DMS153 treated with DMSO at 0.1 percent for 48 hours (cell line): ENCODE measurements around the gene HHIPL1.

Source experiments
- DNase-seq: peaks from one replicate; lab custom pipeline; 2025; ENCODE audit not compliant: unreplicated experiment; lab: John Stamatoyannopoulos, UW

HHIPL1 gene

DNA sequence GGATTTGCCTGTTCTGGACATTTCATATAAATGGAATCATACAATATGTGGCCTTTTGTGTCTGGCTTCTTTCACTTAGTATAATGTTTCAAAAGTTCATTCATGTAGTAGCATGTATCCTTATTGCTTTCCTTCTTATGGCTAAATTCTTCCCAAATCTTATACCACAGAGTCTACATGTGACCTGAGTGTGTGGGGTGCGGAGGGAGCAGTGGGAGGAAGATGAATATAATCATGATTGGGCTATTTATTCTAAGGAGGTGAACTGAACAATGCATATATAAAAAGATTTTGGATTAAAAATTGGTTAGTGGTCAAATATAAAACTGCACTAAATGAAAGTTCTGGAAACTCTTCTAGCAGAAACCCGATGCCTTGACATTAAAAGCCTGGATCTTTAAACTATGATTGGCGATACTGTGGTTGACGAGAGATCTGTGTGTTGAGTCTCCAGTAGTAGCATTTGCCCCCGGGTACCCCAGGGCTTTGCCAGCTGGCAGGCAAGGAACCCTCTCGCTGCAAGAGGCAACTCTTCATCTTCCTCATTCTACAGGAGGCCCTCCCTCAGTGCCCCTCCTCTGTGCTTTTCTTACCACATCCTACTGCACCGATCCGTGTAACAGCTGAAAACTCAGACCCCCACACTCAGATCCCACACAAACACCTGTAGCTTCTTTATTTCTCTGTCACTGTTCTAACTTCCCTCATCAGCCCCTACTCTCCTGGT lies 41.8 kb downstream of the HHIPL1 start:
- no peak for DNase-seq

DNA sequence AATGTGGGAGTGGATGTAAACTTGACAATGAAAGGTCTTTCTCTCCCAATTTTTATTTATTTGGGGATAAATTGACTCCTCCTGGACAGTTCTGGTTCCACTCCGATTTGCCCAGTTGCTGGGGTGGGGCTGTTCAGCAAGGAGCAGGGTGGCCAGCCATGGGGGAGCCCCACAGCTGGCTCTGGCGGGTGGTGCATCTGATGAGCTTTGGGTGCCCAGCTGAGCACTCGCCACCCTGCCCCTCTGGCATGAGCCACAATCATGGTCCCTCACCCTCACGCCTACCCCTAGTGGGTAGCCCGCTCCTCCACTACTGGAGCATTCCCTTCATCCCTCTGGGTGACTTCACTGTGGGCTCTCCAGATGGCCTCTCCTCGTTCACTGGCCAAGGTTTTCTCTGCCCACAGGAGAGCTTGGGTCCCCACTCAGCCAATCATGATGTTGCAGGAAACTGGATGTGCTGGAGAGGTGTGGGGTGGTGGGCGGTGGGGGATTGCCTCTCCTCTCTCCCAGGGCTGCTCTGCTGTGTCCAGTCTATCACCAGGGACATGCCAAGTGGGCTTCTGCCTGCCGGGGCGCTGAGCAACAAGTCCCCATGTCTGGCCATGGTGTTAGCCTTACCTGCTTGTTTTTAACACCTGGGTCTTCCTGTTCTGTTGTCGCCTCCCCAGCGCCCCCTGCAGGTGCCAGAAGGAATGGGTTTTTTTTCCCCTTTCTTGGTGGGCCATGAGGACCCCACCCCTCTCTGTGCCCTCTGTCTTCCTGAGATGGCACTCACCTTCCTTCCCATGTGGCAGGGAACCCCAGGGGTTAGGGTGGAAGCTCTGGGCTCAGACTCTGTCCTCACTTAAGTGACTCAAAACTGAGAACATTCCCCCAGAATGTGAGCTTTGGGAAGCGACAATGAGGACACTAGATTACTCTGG lies 42.6 kb downstream of the HHIPL1 start:
- DNase-seq: no peak

DNA sequence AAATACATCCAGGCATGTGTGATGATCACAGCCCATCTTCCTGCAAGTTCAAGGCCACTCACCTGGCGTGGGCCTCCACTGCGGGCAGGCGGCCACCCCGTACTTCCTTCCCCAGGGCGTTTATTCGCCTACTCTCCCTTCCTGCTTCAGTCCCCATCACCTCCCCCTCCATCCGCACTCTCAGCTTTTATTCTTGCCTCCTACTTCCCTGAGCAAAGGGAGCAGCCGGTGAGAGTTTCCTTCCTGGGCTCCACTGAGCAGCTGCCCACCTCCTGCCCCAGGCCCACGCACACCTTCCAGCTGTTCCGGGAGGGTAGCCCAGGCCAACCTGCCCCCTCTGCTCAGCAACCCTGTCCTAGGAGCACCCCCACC lies 43.3 kb downstream of the HHIPL1 start:
- DNase-seq: no peak

DNA sequence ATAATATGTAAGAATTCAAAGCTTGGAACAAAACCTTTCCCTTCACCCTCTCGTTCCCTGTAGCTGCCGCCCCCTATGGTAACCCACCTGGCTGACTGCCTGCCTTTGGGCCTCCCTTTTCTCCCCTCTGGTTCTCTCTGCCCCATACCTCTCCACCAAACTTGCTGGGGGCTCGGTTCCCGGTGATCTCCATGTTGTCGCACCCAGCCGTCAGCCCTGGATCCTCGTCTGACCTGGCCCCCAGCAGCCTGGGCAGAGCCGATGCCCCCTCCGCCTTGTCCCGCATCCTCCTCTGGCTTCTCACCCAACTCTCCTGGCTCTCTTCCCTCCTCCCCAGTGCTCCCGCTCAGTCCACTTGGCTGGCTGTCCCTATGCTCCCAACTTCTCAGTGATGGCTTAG lies 43.7 kb downstream of the HHIPL1 start:
- DNase-seq: no peak

DNA sequence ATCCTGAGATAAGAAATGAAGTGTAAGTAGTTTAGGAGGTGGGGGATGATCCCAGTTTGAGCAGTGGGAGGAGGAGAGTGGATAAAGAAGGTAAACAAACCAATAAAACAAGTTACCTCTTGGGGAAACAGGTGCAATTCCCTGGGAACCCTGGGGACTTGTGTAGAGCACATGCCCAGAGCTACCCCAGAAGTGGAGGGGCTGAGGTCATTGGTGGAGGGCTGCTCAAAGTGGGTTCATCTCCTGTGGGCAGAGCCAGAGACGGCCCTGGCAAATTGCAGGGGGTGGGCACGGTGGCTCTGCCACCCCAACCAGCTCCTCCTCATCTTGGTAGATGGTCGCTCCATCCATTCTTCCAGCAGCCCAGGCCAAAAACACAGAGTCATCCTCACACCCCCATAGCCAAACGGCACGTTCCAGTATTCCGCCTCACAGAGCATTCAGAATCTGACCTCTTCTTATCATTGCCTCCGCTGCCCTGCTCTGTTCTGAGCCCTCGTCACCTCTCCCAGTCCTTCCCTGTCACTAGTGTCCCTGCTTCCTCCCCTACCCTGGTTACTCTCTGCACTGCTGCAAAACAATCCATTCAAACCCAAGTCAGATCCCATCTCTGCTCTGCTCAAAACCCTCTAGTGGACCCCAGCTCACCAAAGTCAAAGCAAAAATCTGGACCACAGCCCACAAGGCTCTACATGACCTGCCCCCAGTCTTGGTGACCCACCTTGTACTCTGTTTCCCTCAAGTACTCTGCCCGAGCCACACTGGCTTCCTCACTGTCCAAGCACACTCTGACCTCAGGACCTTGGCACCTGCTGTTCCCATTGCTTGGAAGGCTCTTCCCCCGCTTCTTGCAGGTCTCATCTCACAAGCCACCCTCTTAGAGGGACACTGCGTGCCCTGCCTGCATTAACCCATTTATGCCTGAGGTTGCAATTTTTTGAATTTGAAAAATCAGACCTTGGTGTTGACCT lies 44.6 kb downstream of the HHIPL1 start:
- DNase-seq: no peak

DNA sequence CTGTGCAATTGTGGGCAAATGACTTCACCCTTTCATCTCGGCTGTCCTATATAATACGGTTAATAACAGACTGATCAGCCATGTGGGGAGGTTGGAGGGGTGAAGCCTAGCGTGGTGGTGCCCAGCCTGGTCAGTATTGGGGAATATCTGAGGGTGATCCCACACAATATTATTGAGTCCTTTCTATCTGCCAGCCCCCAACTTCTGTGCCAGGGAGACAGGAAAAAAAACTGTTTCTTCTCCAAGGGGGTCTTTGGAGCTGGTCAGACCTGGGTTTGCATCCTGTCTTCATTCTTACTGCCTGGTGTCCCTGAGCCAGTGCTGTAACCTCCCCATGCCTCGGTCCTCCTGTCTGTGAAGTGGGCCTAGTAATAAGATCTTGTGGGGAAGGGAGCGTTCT lies 45.7 kb downstream of the HHIPL1 start:
- DNase-seq: no peak

DNA sequence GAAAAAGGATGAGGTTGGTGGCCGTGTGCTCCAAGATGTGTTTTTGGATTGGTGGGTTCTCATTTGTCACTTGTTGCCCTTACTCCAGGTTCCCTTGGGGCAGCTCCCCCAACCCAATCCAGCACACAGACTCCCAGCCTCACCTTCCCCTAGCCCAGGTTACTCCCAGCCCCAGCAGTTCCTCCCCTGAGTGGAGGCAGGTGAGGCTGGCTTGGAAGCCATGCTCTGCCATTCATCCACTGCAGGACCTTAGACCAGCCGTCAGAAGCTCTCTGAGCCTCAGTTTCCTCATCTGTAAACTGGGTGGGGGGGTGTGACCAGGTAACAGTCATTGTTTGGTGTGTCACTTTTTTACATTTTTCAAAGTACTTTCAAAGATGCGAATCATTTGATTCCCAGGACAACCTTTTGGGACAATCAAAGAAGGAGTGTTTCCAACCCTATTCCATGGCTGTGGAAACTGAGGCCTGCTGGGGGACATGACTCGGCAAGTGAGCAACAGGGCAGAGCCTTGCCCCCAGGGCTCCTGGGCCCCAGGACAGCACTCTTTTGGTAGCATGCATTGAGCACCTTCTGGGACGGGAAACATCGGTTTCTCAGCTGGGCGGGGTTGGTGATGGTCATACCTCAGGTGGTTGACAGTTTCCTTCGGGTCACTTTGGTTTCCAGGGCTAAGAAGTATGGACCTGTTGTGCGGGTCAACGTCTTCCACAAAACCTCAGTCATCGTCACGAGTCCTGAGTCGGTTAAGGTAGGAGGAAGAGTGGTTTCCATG lies 46.4 kb downstream of the HHIPL1 start:
- DNase-seq: no peak

DNA sequence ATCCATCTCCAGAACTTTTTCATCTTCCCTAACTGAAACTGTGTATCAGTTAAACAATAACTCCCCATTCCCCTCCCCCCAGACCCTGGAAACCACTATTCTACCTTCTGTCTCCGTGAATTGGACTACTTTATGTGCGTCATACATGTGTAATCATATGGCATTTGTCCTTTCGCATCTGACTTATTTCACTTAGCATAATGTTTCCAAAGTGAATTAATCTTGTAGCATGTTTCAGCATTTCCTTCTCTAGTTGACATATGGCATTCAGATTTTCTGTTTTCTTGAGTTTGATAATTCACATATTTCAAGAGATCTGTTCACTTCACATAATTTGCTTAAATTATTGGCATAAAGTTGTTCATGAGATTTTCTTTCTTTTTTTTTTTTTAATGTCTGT lies 49.0 kb downstream of the HHIPL1 start:
- no peak for DNase-seq

DNA sequence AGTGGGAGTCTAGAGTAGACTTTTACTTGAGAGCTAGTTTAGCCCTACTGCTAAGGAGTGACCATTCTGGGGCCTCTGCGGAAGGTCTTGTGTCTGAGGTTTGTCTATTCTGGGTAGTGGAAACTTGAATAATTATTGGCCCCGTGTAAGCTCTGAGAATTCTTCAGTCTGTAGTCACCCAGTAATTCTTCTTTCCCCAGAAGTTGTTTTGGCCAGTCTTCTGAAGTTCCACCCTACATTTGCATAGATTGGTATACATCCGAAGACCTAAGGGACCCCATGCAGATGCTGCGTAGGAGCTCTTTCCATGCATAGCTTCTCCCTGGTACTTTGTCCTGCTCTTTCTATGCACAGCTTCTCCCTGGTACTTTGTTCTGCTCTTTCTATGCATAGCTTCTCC lies 52.0 kb downstream of the HHIPL1 start:
- DNase-seq: no peak

DNA sequence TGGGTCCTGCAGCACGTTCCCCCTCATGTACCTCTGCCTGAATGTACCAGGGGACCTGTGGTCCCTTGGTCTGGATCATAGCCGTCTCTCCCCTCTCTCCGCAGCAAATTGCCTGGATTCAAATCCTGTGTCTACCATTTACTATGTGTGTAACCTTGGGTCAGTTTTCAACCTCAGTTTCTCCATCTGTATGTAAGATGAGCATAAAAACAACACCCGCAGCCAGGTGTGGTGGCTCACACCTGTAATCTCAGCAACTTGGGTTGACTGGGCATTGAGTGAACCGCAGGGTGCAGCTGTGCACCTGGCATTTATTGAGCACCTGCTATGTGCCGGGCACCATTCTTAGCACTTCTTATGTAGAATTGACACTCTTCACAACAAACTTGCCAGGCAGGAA lies 53.3 kb downstream of the HHIPL1 start:
- no peak for DNase-seq

DNA sequence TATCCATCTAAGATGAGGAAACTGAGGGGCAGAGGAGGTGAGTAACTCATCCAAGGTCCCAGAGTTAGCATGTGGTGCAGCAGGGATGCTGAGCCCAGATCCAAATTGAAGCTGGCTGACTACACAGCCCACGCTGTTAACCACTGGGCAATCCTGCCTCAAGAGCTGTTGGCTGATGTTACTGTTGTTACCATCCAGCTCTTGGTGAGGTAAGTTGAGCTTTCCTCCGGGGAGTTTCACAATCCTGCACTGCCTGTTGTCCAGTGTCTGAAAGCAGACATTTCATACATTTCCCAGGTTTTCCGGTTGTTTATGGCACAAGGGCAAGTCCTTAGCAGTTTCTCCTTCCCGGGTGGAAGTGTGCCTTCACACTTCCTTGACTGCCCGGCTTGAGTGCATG lies 53.7 kb downstream of the HHIPL1 start:
- no peak for DNase-seq

DNA sequence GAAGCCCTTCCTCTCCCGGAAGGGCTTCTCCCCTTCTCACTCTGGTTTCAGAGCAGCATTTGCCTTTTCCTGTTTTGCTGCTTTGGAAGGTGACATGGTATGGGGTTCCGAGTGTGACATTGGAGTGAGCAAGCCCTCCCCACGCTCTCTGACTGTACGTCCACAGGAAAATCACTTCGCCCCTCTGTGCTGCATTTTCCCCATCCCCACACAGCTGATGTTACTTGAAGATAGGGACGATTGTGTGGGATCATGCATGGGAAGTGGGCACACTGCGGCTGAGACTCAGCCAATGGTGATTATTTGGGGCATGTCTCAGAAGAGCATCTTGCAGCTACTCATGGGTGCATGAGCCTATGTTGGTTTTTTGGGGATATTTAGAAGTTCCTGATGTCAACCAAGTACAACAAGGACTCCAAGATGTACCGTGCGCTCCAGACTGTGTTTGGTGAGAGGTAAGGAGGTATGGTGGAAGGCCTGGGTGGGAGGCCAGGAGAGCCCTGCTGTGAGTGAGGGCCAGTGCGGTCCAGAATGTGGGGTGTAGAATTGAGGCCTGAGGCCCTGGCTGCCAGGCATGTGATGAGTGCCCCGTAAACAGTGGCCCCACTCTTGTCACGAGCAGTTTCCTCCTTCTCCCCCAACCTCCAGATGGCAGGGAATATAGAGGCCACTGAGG lies 54.3 kb downstream of the HHIPL1 start:
- no peak for DNase-seq

DNA sequence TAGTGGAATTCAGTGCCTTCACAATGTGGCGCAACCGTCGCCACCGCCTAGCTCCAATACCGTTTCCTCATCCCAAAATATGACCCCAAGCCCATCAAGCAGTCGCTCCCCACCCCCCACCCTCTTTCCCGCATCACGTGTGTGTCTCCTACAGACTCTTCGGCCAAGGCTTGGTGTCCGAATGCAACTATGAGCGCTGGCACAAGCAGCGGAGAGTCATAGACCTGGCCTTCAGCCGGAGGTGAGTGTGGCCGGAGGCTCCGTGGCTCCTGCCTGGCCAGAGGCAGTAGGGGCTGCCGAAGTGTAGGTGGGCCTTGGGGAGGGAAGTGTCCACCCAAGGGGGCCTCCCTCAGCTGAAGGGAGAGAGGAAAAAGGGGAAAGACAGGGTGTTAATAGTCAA lies 54.9 kb downstream of the HHIPL1 start:
- DNase-seq: no peak

DNA sequence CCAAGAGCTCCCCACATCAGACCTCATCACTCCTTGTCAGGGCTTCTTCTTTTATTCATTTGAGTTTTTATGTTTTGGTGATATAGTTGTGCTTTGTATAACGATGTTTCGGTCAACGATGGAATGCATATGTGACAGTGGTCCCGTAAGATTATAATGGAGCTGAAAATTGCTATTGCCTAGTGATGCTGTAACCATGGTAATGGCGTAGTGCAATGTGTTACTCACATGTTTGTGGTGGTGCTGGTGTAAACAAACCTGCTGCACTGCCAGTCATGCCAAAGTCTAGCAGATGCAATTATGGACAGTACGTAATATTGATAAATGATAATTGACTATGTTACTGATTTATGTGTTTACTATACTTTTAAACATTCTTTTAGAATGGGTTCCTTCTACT lies 55.5 kb downstream of the HHIPL1 start:
- no peak for DNase-seq

DNA sequence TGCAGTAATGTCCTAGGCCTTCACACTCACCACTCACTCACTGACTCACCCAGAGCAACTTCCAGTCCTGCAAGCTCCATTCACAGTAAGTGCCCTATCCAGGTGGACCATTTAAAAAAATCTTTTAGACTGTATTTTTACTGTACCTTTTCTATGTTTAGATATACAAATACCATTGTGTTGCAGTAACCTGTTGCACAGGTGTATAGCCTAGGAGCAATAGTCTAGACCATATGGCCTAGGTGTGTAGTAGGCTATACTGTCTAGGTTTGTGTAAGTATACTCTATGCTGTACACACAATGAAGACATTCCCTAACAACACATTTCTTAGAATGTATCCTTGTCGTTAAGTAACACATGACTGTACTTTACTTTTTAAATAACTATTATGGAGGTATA lies 56.3 kb downstream of the HHIPL1 start:
- no peak for DNase-seq

DNA sequence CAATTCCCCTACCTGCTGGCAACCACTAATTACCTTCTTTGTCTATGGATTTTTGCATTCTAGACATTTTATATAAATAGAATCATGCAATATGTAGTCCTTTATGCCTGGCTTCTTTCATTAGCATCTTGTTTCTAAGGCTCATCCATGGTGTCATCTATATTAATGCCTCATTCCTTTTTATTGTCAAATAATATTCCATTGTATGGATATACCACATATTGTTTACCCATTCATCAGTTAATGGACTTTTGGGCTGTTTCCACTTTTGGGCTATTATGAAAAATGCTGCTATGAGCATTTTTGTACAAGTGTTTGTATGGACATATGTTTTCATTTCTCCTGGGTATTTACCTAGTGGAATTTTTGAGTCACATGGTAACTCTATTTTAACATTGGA lies 57.2 kb downstream of the HHIPL1 start:
- no peak for DNase-seq

DNA sequence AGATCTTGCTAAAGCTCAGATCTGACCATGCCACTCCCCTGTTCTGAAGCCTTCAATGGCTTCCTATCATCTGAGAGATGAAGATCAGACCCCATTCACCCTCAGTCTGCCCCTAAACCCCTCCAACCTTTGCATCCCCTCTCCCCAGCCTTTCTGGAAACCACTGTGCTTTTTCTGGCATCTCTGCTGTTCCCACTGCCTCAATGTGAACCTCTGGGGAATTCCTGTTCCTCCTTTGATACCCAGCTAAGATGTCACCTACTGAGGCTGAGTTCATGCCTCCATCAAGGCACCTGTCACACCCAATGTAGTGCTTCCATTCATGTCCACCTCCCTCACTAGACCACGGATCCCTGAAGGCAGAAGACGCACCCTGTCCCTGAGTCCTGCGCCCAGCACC lies 58.5 kb downstream of the HHIPL1 start:
- no peak for DNase-seq

DNA sequence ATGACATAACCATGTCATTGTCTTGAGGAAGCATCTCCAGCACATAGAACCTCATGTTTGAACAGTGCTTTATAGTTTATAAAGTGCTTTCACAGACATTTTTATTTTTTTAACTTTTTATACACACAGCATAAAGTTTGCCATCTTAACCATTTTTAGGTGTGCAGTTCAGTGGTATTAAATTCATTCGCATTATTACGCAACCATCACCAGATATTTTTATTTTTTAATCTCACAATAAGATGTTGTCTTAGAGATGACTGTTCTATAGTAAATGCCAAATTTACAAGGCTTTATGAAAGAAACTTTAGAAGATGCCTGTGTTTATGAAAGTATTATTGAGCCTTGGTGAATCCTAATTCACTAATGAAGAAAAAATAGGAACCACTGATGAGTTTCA lies 59.1 kb downstream of the HHIPL1 start:
- DNase-seq: no peak

DNA sequence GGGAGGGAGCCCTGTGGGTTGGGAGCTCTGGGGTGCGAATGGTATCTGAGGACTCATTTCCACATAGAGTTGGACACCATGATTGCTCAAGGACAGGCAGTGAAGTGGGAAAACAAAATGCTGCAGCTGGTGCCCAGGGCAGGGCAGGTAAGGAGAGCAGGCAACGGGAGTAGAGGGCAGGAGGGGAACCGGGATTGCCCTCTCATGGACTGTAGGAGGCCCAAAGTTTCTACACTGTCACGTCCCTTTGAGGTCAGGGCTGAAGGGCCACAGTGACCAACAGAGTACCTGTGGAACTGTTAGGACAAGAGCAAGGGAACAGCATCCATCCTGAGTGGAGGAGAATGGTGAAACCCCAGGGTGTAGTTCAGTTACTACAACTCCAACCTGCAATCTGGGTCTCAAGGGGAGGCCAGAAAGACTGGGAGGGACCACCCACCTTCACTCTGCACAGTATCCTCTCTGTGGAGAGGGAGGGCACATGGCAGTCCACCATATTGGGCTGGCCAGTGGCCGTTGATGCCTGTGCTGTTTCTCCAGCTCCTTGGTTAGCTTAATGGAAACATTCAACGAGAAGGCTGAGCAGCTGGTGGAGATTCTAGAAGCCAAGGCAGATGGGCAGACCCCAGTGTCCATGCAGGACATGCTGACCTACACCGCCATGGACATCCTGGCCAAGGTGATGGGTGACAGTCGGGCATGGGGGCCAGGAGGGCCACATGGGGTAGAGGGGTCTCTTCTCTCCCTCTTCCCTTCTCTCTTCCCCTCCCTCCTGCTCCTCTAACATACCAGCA lies 61.4 kb downstream of the HHIPL1 start:
- DNase-seq: no peak
